ENCODE measurements around the gene NOPCHAP1.

NOPCHAP1 gene

DNA sequence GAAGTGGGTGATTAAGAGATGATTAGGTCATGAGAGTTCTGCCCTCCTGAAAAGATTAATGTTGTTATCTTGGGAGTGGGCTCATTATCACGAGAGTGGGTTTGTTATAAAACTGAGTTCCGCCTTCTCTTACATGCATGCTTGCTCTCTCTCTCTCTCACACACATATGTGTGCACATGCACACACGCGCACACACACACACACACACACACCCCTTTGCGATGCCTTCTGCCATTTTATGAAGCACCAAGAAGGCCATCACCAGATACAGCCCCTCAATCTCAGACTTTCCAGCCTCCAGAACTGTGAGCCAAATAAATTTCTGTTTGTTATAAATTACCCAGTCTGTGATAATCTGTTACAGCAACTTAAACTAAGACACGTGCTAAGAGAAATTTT, 22.4 kb upstream of the NOPCHAP1 start:
- no peak for TF ChIP-seq GLIS3 (CRISPR knock-in tag; IDR thresholded peaks at IDR 0.05)
- no peak for TF ChIP-seq ZNF70 (CRISPR knock-in tag; IDR thresholded peaks at IDR 0.05)
- TF ChIP-seq SNAI2 (CRISPR knock-in tag; IDR thresholded peaks at IDR 0.05): no peak
- no peak for TF ChIP-seq RARB (CRISPR knock-in tag; IDR thresholded peaks at IDR 0.05)
- TF ChIP-seq, protein P1, sequence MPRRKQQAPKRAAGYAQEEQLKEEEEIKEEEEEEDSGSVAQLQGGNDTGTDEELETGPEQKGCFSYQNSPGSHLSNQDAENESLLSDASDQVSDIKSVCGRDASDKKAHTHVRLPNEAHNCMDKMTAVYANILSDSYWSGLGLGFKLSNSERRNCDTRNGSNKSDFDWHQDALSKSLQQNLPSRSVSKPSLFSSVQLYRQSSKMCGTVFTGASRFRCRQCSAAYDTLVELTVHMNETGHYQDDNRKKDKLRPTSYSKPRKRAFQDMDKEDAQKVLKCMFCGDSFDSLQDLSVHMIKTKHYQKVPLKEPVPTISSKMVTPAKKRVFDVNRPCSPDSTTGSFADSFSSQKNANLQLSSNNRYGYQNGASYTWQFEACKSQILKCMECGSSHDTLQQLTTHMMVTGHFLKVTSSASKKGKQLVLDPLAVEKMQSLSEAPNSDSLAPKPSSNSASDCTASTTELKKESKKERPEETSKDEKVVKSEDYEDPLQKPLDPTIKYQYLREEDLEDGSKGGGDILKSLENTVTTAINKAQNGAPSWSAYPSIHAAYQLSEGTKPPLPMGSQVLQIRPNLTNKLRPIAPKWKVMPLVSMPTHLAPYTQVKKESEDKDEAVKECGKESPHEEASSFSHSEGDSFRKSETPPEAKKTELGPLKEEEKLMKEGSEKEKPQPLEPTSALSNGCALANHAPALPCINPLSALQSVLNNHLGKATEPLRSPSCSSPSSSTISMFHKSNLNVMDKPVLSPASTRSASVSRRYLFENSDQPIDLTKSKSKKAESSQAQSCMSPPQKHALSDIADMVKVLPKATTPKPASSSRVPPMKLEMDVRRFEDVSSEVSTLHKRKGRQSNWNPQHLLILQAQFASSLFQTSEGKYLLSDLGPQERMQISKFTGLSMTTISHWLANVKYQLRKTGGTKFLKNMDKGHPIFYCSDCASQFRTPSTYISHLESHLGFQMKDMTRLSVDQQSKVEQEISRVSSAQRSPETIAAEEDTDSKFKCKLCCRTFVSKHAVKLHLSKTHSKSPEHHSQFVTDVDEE (CRISPR knock-in tag; IDR thresholded peaks at IDR 0.05): no peak
- no peak for TF ChIP-seq OSR1 (CRISPR knock-in tag; IDR thresholded peaks at IDR 0.05)
- no peak for TF ChIP-seq ZNF8 (CRISPR knock-in tag; IDR thresholded peaks at IDR 0.05)
- no peak for TF ChIP-seq PPARA (CRISPR knock-in tag; IDR thresholded peaks at IDR 0.05; ENCODE audit: borderline replicate concordance)
- no peak for TF ChIP-seq TOX (CRISPR knock-in tag; IDR thresholded peaks at IDR 0.05; ENCODE audit: borderline replicate concordance)
- TF ChIP-seq, protein P2, sequence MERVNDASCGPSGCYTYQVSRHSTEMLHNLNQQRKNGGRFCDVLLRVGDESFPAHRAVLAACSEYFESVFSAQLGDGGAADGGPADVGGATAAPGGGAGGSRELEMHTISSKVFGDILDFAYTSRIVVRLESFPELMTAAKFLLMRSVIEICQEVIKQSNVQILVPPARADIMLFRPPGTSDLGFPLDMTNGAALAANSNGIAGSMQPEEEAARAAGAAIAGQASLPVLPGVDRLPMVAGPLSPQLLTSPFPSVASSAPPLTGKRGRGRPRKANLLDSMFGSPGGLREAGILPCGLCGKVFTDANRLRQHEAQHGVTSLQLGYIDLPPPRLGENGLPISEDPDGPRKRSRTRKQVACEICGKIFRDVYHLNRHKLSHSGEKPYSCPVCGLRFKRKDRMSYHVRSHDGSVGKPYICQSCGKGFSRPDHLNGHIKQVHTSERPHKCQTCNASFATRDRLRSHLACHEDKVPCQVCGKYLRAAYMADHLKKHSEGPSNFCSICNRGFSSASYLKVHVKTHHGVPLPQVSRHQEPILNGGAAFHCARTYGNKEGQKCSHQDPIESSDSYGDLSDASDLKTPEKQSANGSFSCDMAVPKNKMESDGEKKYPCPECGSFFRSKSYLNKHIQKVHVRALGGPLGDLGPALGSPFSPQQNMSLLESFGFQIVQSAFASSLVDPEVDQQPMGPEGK (CRISPR knock-in tag; IDR thresholded peaks at IDR 0.05; ENCODE audit: borderline replicate concordance): no peak
- TF ChIP-seq, protein P3, sequence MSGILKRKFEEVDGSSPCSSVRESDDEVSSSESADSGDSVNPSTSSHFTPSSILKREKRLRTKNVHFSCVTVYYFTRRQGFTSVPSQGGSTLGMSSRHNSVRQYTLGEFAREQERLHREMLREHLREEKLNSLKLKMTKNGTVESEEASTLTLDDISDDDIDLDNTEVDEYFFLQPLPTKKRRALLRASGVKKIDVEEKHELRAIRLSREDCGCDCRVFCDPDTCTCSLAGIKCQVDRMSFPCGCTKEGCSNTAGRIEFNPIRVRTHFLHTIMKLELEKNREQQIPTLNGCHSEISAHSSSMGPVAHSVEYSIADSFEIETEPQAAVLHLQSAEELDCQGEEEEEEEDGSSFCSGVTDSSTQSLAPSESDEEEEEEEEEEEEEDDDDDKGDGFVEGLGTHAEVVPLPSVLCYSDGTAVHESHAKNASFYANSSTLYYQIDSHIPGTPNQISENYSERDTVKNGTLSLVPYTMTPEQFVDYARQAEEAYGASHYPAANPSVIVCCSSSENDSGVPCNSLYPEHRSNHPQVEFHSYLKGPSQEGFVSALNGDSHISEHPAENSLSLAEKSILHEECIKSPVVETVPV (CRISPR knock-in tag; IDR thresholded peaks at IDR 0.05): no peak
- TF ChIP-seq CSDC2 (CRISPR knock-in tag; IDR thresholded peaks at IDR 0.05): no peak
- TF ChIP-seq TCF4 (CRISPR knock-in tag; IDR thresholded peaks at IDR 0.05; ENCODE audit: borderline replicate concordance): no peak
- TF ChIP-seq, protein P4, sequence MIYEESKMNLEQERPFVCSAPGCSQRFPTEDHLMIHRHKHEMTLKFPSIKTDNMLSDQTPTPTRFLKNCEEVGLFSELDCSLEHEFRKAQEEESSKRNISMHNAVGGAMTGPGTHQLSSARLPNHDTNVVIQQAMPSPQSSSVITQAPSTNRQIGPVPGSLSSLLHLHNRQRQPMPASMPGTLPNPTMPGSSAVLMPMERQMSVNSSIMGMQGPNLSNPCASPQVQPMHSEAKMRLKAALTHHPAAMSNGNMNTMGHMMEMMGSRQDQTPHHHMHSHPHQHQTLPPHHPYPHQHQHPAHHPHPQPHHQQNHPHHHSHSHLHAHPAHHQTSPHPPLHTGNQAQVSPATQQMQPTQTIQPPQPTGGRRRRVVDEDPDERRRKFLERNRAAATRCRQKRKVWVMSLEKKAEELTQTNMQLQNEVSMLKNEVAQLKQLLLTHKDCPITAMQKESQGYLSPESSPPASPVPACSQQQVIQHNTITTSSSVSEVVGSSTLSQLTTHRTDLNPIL (CRISPR knock-in tag; IDR thresholded peaks at IDR 0.05; ENCODE audit: low read depth): no peak
- TF ChIP-seq, protein P5, sequence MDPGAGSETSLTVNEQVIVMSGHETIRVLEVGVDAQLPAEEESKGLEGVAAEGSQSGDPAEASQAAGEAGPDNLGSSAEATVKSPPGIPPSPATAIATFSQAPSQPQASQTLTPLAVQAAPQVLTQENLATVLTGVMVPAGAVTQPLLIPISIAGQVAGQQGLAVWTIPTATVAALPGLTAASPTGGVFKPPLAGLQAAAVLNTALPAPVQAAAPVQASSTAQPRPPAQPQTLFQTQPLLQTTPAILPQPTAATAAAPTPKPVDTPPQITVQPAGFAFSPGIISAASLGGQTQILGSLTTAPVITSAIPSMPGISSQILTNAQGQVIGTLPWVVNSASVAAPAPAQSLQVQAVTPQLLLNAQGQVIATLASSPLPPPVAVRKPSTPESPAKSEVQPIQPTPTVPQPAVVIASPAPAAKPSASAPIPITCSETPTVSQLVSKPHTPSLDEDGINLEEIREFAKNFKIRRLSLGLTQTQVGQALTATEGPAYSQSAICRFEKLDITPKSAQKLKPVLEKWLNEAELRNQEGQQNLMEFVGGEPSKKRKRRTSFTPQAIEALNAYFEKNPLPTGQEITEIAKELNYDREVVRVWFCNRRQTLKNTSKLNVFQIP (CRISPR knock-in tag; IDR thresholded peaks at IDR 0.05; ENCODE audit: borderline replicate concordance, low read depth): no peak
- no peak for TF ChIP-seq ISL1 (CRISPR knock-in tag; IDR thresholded peaks at IDR 0.05)
- no peak for TF ChIP-seq ESRRG (CRISPR knock-in tag; IDR thresholded peaks at IDR 0.05)
- ATAC-seq: no peak

DNA sequence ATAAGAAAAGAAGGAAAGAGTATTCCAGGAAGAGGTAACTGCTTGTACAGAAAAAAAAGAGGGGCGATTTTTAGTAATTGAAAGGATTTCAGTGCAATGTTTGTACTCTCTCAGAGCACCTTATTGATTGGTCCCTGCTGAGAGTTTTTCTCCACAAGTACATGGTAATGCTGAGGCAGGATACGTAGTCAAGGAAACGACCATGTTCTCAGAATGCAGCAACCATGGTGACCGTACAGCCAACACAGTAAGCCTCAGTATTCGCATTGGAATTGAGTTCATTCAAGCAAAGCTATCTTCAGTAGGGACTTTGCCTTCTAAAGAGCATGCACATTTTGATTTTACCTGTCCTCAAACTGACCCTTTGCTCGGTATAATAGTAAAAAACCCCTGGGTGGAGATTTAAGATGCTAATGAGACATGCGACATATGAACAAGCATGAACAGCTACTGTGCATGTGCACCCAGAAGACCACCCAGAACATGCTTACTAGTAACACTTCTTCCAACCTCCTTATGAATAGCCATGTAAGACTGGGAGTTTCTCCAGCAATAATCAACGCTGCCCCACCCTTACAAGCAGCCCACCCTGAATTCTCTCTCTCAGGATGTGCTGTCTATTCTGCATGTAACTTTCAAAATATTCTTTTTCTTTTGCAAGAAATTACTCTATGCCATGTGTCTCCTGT, 21.8 kb upstream of the NOPCHAP1 start:
- ATAC-seq: no peak
- TF ChIP-seq, protein P3 (CRISPR knock-in tag; IDR thresholded peaks at IDR 0.05): no peak
- TF ChIP-seq ZC3H10 (CRISPR knock-in tag; IDR thresholded peaks at IDR 0.05) (no peak), ZNF70 (CRISPR knock-in tag; IDR thresholded peaks at IDR 0.05) (no peak), ZFP30 (CRISPR knock-in tag; IDR thresholded peaks at IDR 0.05) (no peak), OSR1 (CRISPR knock-in tag; IDR thresholded peaks at IDR 0.05) (no peak)

DNA sequence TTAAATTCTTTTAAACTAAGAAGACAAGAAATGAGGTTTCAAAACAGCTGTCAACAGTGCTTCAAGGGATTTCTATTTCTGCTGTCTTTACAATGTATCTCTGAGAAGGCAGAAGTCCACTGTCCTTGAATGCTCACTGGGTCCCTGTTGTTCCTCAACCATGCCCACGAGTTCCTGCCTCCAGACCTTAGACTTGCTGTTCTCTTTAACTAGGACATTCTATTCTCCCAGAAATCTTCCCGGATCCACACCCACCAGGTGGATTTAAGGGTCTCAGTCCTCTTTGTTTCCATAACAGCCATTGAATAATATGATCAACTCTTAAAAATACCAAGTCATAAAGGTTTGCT, 21.3 kb upstream of the NOPCHAP1 start:
- TF ChIP-seq, protein P2 (CRISPR knock-in tag; IDR thresholded peaks at IDR 0.05; ENCODE audit: borderline replicate concordance): no peak
- TF ChIP-seq, protein P3 (CRISPR knock-in tag; IDR thresholded peaks at IDR 0.05): no peak
- TF ChIP-seq RARB (CRISPR knock-in tag; IDR thresholded peaks at IDR 0.05): no peak
- no peak for TF ChIP-seq SNAI2 (CRISPR knock-in tag; IDR thresholded peaks at IDR 0.05)
- no peak for TF ChIP-seq TOX (CRISPR knock-in tag; IDR thresholded peaks at IDR 0.05; ENCODE audit: borderline replicate concordance)
- TF ChIP-seq ZFP30 (CRISPR knock-in tag; IDR thresholded peaks at IDR 0.05): no peak
- ATAC-seq: no peak
